Loucy (cell line): ENCODE results near the gene ST6GAL2.

Experiments used
- EZH2phosphoT487 ChIP-seq: fragments of 200-600 bp; IDR thresholded peaks from 2 replicates; pipeline ENCODE4 v1.6.1; 2018; ENCODE audit warnings: antibody characterized with exemption, mild to moderate bottlenecking, moderate library complexity, borderline replicate concordance
- TF ChIP-seq, protein P1 (sequence below): fragments of 200-600 bp; sonication (generic); conservative IDR thresholded peaks from 2 replicates; pipeline ENCODE4 v1.5.1; 2014; ENCODE audit warnings: mild to moderate bottlenecking, antibody characterized with exemption, low read length

GRCh38 chr2:106853631-106854030 lies 32.3 kb downstream of the ST6GAL2 start:
- TF ChIP-seq, protein P1, sequence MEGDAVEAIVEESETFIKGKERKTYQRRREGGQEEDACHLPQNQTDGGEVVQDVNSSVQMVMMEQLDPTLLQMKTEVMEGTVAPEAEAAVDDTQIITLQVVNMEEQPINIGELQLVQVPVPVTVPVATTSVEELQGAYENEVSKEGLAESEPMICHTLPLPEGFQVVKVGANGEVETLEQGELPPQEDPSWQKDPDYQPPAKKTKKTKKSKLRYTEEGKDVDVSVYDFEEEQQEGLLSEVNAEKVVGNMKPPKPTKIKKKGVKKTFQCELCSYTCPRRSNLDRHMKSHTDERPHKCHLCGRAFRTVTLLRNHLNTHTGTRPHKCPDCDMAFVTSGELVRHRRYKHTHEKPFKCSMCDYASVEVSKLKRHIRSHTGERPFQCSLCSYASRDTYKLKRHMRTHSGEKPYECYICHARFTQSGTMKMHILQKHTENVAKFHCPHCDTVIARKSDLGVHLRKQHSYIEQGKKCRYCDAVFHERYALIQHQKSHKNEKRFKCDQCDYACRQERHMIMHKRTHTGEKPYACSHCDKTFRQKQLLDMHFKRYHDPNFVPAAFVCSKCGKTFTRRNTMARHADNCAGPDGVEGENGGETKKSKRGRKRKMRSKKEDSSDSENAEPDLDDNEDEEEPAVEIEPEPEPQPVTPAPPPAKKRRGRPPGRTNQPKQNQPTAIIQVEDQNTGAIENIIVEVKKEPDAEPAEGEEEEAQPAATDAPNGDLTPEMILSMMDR, result no peak
- TF ChIP-seq EZH2phosphoT487, result no peak
